ENCODE results near the gene MEF2A. TPM values are rescaled to one million over a fixed set of nuclear protein-coding genes. Genes with fewer than 3 reads are reported as not detected.

Gene MEF2A
- total and polyA plus RNA-seq, 10 of the 15 experiments (the other 5 are each of a cell fraction or from before 2014, with no cell fraction given), result 7.2 to 46.7 (median 35.9) TPM

- ChIA-PET SMC1A (ENCODE audit: uncharacterized antibody, unreplicated experiment) (interaction anchor here (0.7 to 2.0 kb wide), 4 partner anchors 8 to 424 kb away, joined by 3 to 8 read pairs (median 4); no protein-coding TSS in a partner anchor), POLR2A (no interaction called here), RAD21 (ENCODE audit: unreplicated experiment) (no interaction called here), CTCF (interaction anchor here (0.9 to 1.1 kb wide), 2 partner anchors 423 kb away, joined by 3 read pairs; no protein-coding TSS in a partner anchor)
- Histone ChIP-seq H3K27me3 (replicated peaks in 1 of 2; ENCODE audit: control insufficient read depth in 2 of 2, insufficient read depth in 2 of 2, low read length in 1 of 2) (no peaks in the 10 kb centered on the region), H3K27ac (ENCODE audit: control insufficient read depth, insufficient read depth) (no peak overlapping the region), H3K9ac (ENCODE audit: control insufficient read depth, insufficient read depth, low read length) (no peak overlapping the region), H3K36me3 (ENCODE audit: control insufficient read depth in 2 of 2, insufficient read depth in 2 of 2, low read length in 1 of 2) (peaks cover 2 to 10% of the 10 kb centered on the region in 2 experiments; a peak in 3 of 4 replicates), H3K9me3 (replicated peaks; ENCODE audit: control insufficient read depth, insufficient read depth, low read length) (no peaks in the 10 kb centered on the region), H3K4me1 (ENCODE audit: control insufficient read depth, insufficient read depth, low read length) (no peaks in the 10 kb centered on the region), H2AFZ (ENCODE audit: control insufficient read depth, low read depth, low read length) (no peak overlapping the region), H3K4me3 (no peak overlapping the region), H3K4me2 (ENCODE audit: control insufficient read depth, insufficient read depth) (no peak overlapping the region), H4K20me1 (ENCODE audit: control insufficient read depth, insufficient read depth) (no peaks in the 10 kb centered on the region), H3K79me2 (ENCODE audit: control insufficient read depth, insufficient read depth, low read length) (no peaks in the 10 kb centered on the region)
- no peak for ATAC-seq
- DNase-seq (ENCODE audit: low read depth, low spot score), result no peak
- no peak for FAIRE-seq
- 34% methylated on average over 2 of the region's 2 CpGs for WGBS (ENCODE audit: insufficient coverage, insufficient replicate concordance, low lambda C conversion rate, missing lambda C conversion rate)
- BruUV-seq (replicated peaks), result no TSS peak
- intact Hi-C loops (cut with micrococcal nuclease; ENCODE audit: unreplicated experiment) (no loop called here), in situ Hi-C loops (cut with MboI) (no loop called here)
- no peak for TF ChIP-seq TAF1 (IDR thresholded peaks at IDR 0.05; ENCODE audit: borderline replicate concordance, low read depth, low read length)
- TF ChIP-seq NFYB (IDR thresholded peaks at IDR 0.05; ENCODE audit: insufficient read depth, low read depth, low read length), result no peak
- TF ChIP-seq ZBTB33 (IDR thresholded peaks at IDR 0.05), result no peak
- TF ChIP-seq SMC3 (IDR thresholded peaks at IDR 0.05; ENCODE audit: borderline replicate concordance, low read length), result no peak
- no peak for TF ChIP-seq PAX8 (IDR thresholded peaks at IDR 0.05)
- TF ChIP-seq, protein P1, sequence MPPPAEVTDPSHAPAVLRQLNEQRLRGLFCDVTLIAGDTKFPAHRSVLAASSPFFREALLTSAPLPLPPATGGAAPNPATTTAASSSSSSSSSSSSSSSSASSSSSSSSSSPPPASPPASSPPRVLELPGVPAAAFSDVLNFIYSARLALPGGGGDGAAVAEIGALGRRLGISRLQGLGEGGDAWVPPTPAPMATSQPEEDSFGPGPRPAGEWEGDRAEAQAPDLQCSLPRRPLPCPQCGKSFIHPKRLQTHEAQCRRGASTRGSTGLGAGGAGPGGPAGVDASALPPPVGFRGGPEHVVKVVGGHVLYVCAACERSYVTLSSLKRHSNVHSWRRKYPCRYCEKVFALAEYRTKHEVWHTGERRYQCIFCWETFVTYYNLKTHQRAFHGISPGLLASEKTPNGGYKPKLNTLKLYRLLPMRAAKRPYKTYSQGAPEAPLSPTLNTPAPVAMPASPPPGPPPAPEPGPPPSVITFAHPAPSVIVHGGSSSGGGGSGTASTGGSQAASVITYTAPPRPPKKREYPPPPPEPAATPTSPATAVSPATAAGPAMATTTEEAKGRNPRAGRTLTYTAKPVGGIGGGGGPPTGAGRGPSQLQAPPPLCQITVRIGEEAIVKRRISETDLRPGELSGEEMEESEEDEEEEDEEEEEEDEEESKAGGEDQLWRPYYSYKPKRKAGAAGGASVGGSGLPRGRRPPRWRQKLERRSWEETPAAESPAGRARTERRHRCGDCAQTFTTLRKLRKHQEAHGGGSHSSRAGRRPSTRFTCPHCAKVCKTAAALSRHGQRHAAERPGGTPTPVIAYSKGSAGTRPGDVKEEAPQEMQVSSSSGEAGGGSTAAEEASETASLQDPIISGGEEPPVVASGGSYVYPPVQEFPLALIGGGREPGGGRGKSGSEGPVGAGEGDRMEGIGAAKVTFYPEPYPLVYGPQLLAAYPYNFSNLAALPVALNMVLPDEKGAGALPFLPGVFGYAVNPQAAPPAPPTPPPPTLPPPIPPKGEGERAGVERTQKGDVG (CRISPR knock-in tag; IDR thresholded peaks at IDR 0.05), result no peak
- TF ChIP-seq, protein P2, sequence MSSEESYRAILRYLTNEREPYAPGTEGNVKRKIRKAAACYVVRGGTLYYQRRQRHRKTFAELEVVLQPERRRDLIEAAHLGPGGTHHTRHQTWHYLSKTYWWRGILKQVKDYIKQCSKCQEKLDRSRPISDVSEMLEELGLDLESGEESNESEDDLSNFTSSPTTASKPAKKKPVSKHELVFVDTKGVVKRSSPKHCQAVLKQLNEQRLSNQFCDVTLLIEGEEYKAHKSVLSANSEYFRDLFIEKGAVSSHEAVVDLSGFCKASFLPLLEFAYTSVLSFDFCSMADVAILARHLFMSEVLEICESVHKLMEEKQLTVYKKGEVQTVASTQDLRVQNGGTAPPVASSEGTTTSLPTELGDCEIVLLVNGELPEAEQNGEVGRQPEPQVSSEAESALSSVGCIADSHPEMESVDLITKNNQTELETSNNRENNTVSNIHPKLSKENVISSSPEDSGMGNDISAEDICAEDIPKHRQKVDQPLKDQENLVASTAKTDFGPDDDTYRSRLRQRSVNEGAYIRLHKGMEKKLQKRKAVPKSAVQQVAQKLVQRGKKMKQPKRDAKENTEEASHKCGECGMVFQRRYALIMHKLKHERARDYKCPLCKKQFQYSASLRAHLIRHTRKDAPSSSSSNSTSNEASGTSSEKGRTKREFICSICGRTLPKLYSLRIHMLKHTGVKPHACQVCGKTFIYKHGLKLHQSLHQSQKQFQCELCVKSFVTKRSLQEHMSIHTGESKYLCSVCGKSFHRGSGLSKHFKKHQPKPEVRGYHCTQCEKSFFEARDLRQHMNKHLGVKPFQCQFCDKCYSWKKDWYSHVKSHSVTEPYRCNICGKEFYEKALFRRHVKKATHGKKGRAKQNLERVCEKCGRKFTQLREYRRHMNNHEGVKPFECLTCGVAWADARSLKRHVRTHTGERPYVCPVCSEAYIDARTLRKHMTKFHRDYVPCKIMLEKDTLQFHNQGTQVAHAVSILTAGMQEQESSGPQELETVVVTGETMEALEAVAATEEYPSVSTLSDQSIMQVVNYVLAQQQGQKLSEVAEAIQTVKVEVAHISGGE (CRISPR knock-in tag; IDR thresholded peaks at IDR 0.05), result no peak
- no peak for TF ChIP-seq SPI1 (IDR thresholded peaks at IDR 0.05; ENCODE audit: borderline replicate concordance, insufficient read depth, low read depth, low read length)
- TF ChIP-seq CBX3 (IDR thresholded peaks at IDR 0.05; ENCODE audit: borderline replicate concordance, low read depth), result no peak
- no peak for TF ChIP-seq GABPA (IDR thresholded peaks at IDR 0.05; ENCODE audit: low read depth)
- TF ChIP-seq, protein P3, sequence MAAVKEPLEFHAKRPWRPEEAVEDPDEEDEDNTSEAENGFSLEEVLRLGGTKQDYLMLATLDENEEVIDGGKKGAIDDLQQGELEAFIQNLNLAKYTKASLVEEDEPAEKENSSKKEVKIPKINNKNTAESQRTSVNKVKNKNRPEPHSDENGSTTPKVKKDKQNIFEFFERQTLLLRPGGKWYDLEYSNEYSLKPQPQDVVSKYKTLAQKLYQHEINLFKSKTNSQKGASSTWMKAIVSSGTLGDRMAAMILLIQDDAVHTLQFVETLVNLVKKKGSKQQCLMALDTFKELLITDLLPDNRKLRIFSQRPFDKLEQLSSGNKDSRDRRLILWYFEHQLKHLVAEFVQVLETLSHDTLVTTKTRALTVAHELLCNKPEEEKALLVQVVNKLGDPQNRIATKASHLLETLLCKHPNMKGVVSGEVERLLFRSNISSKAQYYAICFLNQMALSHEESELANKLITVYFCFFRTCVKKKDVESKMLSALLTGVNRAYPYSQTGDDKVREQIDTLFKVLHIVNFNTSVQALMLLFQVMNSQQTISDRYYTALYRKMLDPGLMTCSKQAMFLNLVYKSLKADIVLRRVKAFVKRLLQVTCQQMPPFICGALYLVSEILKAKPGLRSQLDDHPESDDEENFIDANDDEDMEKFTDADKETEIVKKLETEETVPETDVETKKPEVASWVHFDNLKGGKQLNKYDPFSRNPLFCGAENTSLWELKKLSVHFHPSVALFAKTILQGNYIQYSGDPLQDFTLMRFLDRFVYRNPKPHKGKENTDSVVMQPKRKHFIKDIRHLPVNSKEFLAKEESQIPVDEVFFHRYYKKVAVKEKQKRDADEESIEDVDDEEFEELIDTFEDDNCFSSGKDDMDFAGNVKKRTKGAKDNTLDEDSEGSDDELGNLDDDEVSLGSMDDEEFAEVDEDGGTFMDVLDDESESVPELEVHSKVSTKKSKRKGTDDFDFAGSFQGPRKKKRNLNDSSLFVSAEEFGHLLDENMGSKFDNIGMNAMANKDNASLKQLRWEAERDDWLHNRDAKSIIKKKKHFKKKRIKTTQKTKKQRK (IDR thresholded peaks at IDR 0.05; ENCODE audit: low read depth, low read length), result no peak
Measured at GRCh38 chr15:99696096-99696495, 130.3 kb downstream of the MEF2A start.
